ENCODE data around the gene SLC12A7.

Gene SLC12A7

DNA sequence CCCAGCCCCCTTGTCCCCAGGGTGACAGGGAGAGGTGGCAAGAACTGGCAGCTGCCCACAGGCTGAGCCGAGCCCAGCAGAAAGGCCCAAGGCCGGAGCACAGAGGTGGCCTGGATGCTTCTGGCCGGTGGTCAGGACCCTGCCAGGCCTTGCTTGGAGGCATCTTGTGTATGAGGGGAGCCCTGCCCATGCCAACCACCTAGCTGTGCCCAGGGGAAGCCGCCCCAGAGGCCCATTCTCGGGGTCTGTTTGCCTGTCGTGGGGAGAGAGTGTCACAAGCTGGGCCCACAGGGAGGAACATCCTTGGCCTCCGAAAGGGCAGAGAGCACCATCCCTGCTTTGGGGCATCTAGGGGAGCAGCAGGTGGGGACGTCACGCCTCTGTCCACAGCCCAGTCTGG lies 93.3 kb downstream of the SLC12A7 start:
- no peak for DNase-seq (ENCODE audit: low read depth)

DNA sequence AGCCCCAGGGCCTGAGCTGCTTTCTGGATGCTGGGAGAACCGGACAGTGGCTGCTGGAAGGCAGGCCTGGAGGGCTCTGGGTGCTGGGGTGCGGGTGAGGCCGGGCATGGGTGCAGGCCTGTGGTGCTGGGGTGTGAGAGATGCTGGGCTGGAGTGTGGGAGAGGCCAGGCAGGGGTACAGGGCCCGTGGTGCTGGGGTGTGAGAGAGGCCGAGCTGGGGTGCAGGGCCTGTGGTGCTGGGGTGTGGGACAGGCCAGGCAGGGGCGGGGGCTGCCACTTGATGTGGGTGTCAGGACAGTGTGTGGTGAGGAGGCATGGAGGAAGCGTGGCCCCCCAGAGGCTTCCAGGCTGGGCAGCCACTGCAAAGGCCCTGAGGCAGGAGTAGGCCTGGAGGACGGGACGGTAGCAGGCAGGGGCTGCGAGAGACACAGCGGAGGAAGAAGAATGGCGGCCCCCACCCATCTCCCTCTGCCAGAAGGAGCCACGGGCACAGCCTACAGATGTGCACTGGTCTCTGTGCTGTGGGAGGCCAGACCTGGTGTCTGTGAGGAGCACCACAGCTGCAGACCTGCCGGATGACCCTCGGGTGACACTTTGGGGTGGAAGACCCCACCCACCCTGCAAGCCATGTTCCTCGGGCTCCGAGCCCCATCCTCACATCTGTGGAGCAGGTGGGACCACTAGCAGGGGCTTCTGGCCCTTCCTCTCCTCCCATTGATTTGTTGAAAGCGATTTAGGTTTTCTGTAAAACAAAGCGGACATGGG lies 94.0 kb downstream of the SLC12A7 start:
- DNase-seq (ENCODE audit: low read depth) = no peak

GRCh38 chr5:1017056-1017455 lies 94.8 kb downstream of the SLC12A7 start:
- DNase-seq (ENCODE audit: low read depth) = no peak

GRCh38 chr5:1016476-1016875 lies 95.4 kb downstream of the SLC12A7 start:
- DNase-seq (ENCODE audit: low read depth) = no peak

DNA sequence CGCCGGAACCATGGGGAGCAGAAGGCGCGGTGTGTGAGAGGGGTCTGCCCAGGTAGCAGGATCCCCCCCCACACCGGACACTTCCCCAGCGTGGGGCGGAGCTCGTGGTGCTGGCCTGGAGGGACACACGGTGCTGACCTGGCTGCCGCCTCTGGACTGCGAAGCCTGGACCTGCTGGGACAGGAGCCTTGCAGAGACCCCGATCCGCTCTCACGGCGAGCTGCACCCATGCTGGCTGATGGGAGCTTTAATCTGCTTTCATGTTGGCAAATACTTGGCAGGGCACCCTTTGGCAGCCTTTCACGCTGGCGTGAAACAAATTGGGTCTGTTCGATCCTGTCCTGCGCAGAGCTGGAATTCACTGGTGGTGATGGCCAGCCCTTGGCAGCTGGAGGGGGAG lies 95.8 kb downstream of the SLC12A7 start:
- no peak for DNase-seq (ENCODE audit: low read depth)

DNA sequence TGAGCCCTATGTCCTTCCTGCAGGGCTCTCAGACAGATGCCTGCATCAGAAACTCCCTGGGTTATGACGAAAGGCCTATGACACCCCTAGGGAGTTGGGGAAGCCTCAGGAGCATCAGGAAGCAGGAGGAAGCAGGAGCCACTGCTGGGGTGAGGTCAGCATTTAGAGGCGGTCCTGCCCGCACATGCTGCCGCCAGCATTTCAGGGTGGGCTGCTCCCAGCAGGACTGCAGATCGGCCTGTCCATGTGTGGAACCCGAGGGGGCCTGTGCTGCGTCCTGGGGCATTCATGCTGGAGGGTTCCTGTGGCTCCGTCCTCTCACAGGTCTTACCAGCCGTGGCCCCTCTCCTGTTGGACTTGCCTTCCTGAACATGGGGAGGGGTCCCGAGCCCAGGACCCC lies 96.4 kb downstream of the SLC12A7 start:
- no peak for DNase-seq (ENCODE audit: low read depth)

GRCh38 chr5:1014781-1015221 lies 97.1 kb downstream of the SLC12A7 start:
- no peak for DNase-seq (ENCODE audit: low read depth)

GRCh38 chr5:1014346-1014745 lies 97.5 kb downstream of the SLC12A7 start:
- no peak for DNase-seq (ENCODE audit: low read depth)

DNA sequence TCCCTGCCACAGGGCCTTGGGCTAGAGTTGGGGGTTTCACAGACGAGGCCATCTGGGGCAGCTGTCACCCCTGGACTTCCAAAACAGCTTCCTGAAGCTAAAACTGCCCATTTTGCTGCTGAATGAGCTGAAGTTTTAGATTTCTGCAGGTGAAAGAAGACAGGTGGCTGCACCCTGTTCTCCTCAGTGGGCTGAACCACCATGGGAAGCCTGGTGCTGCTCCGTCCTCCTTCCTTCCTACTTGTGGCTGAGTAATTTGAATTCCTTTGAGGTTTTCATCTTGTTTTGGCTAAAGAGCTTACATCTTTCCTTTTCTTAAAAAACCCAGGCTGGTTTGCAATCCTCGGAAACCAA lies 97.9 kb downstream of the SLC12A7 start:
- no peak for DNase-seq (ENCODE audit: low read depth)

- no peak for DNase-seq (ENCODE audit: low read depth)
These were observed 98.5 kb downstream of the SLC12A7 start for GRCh38 chr5:1013238-1013947.

DNA sequence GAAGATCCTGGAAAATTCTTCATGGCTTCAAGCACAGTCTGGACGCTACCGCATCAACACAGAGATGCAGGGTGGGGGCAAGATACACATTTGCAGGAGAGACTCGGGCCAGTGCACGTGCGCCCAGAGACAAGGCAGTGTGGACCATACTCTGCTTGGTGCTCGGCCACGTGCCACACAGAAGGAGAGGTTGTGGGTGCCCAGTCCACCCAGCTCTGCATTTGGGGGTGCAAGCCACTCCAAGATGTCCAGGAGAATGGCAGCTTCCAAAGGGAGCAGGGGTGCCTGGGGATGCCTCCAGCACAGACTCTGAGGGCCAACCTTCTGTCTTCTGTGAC lies 99.0 kb downstream of the SLC12A7 start:
- DNase-seq (ENCODE audit: low read depth) = no peak

GRCh38 chr5:1012313-1012841 lies 99.5 kb downstream of the SLC12A7 start:
- DNase-seq (ENCODE audit: low read depth) = no peak

- DNase-seq (ENCODE audit: low read depth) = no peak
These were observed 100.0 kb downstream of the SLC12A7 start for GRCh38 chr5:1011741-1012312.

DNA sequence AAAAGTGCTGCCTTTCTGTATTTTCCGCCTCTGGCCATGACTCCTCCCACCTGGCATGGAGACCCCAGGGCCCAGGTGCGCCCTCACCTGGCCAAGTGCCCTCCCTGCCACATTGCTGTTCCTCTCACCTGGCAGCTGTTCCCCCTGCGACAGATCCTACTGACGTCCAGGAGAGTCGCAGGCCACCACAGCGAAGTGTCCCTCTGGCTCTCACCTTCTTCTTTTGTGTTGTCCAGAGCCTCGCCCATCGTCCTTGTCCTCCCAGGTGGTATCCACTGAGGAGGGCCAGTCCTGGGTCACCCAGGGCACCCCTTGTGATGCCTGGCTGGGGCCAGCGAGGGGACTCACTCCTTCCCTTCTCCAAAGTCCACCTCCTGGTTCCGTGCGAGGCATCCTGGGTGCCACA lies 100.6 kb downstream of the SLC12A7 start:
- DNase-seq (ENCODE audit: low read depth) = no peak

GRCh38 chr5:1010641-1011046 lies 101.2 kb downstream of the SLC12A7 start:
- no peak for DNase-seq (ENCODE audit: low read depth)

DNA sequence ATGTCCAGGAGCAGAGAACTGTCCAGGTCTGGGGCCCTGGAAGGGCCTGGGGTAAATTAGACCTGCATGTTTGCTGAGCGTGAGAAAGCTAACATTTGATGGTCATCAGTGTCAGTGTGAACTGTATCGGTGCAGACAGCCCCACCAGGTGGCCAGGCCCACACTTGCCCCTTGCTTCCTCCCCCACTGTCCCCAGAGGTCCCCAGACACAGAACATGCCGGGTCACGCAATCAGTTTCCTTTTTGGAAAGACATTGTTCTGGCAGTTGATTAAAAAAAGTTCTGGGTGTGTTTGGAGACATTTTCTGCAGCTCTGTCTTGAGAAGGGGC lies 101.7 kb downstream of the SLC12A7 start:
- no peak for DNase-seq (ENCODE audit: low read depth)

GRCh38 chr5:1009359-1010180 lies 102.3 kb downstream of the SLC12A7 start:
- DNase-seq (ENCODE audit: low read depth) = no peak

DNA sequence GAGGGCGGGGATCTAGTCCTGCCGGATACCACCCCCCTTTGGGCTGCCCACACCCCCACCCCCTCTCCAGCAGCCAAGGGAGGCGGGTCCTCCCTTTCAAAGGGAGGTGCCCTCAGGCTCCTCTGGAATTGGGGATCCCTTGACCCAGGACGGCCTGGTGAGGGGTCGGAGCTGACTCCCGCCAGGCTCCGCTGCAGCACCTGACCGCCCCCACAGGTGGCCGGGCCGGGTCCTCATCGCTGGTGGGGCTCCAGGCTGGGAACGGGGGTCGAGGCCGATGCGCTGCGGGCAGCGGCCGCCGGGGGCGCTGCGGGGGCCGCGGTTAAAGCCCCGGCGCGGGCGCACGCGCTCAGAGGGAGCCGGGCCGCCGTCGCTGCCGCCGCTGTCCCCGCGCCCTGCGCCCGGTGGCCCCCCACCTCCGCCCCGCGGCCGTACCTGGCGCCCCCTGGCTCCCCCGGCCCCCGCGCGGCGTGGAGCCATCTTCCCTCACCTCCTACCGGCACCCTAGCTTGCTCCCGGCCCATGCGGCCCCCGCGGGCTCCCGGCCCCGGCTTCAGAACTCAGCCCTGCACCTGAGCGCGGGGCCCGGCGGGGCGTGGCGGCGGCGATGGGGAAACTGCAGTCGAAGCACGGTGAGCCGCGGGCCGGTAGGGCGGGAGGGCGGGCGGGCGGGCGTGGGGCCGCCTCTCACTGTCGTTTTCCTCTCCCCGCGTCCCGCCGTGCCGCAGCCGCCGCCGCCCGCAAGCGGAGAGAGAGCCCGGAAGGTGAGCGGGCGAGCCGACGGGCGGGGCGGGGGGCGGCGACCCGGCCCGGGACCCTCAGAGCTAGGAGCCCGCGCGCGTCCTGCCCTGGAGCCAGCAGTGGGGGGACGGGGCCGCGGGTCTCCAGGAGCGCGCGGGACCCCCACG lies 103.2 kb downstream of the SLC12A7 start, which contains the start of gene NKD2:
NKD2 (plus strand) TSS at position 352 of the 908 bp plus-strand sequence; CDS start at position 608, 256 bp downstream.
- DNase-seq (ENCODE audit: low read depth) = no peak

DNA sequence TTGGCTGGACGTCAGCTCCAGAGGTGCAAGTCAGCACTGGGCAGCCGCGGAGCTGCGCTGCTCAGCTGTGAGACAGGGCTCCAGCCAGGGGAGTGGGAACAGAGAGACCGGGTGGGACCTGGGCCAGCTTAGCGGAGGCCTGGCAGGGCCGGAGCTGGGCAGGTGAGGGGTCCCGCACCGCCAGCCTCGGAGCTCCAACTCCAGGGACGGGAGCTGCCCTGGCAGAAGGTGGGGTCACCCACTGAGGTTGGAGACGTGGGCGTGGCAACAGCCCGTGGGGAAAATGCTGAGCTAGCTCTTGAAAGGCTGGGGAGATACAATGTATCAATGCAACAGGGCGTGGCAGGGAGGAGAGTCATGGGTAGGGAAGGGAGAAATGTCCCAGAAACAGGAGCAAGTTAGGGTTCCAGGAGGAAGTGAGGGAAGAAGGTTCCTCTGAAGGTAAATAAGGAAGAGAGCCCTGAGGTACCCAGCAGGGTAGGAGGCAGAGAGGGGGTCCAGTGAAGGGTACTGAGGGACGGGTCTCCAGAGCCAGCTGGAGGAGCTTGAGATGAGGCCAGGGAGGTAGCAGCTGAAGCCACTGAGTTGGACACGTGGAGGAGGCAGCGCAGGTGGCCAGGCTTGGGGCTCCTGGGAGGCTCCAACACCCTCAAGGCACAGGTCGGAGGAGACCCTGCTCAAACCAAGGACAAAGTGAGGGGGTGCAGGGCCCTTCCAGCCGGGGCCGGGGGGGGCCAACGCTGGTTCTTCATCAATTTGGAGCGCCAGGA lies 104.0 kb downstream of the SLC12A7 start:
- DNase-seq (ENCODE audit: low read depth) = no peak

DNA sequence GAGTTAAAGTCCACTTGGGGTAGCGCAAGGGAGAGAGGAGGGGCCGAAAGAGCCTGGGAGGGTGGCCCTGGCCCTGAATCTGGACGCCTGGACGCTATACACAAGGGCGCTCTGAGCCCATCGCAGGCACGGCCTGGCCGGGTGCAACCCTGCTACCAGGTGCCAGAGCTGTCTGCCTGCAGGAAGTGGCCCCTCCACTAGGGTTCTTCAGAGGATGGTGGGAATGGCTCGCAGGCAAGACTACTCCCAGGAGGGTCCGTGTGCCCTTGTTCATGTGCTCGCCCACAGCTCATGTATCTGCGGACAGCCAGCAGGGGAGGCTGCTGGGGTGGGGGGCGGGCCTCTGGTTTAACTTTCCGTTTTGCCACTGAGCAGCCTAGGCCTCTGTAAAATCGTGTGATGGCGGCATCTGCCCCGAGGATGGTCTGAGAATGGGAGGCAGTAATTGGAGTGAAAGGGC lies 104.6 kb downstream of the SLC12A7 start:
- no peak for DNase-seq (ENCODE audit: low read depth)
